Stimulated activated CD8-positive, alpha-beta memory T cell treated with anti-CD3 and anti-CD28 coated beads, Interleukin-15, amount 100 ng/mL, for 24 hours (primary cell): Measurements from ENCODE around the gene PPP4C.

Source experiments
- DNase-seq: peaks from one replicate; pipeline ENCODE4 v3.0.0-alpha.2; 2020; ENCODE audit warnings: low read depth

The PPP4C gene

GRCh38 chr16:30054959-30055553 is 20.7 kb upstream of the PPP4C start:
- no peak for DNase-seq

DNA sequence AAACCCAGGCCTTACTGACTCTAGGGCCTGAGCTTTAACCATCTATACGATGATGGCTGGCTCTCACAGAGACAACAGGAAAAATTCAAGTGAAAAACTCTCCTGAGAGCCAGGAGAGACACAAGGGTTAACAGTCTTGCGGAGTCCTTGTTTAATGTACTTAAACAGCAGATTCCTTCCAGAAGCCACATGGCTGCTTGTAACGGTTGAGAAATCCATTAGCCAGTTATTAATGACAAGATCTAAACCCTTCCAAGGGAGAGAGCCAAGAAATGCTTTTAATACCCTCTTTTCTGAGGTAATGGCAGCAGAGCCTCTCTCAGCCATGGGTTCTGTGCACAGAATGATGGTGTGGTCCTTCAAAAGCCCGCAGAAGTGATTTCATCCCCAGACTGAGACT is 15.4 kb upstream of the PPP4C start:
- DNase-seq: no peak

- no peak for DNase-seq
These were observed 14.8 kb upstream of the PPP4C start for GRCh38 chr16:30060836-30061554.

GRCh38 chr16:30063278-30063892 is 12.4 kb upstream of the PPP4C start:
- no peak for DNase-seq

DNA sequence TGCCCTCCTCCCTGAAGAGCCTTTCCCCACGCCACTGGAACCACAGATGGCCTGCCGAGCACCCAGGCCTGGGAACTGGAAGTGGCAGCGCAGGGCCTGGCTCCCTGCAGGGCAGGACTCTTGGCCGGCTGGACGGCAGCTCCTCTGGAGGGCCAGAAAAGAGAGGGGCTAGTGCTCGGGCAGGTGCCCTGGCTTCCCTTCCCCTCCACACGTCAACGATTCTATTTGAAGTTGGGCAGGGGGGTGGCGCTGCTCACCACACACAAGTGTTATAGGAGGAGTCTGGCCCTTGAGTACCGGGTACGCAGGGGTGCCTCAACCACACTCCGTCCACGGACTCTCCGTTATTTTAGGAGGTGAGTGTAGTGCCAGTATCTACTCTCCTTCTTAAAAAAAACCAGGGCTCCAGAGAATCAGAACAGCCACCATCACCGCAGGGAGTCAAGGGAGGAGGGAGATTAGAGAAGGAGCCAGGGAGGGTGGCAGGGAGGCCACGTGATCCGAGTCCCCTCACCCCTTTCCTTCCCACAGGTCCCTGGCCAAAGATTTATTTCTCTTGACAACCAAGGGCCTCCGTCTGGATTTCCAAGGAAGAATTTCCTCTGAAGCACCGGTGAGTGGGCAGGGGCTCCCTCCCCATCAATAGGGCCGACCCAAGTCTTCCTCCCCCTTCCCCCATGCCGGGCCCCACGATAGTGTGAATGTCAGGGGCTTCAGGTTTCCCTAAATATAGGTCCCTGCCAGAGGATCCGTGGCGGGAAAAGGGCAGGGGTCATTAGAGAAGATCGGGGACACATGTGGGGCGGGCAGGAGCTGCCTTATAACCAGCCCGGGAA is 11.7 kb upstream of the PPP4C start:
- DNase-seq: peak; percentile 38

DNA sequence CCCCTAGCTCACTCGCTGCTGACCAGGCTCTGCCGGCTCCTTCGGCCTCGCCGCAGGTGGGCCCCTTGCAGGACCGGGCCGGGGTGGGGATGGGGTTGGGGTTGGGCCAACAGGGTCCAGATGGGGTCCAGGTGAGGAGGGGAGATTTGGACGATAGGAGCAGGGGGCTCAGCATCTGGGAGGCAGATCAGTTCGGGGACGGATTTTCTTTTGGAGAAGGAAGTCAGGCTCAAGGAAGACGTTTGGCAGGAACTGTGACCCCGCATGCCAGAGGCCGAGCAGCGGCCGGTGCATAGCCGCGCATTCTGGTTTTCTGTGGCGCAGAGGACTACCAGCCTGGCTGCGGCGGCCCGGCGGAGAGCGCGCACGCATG is 11.1 kb upstream of the PPP4C start:
- DNase-seq: peak; percentile 12

DNA sequence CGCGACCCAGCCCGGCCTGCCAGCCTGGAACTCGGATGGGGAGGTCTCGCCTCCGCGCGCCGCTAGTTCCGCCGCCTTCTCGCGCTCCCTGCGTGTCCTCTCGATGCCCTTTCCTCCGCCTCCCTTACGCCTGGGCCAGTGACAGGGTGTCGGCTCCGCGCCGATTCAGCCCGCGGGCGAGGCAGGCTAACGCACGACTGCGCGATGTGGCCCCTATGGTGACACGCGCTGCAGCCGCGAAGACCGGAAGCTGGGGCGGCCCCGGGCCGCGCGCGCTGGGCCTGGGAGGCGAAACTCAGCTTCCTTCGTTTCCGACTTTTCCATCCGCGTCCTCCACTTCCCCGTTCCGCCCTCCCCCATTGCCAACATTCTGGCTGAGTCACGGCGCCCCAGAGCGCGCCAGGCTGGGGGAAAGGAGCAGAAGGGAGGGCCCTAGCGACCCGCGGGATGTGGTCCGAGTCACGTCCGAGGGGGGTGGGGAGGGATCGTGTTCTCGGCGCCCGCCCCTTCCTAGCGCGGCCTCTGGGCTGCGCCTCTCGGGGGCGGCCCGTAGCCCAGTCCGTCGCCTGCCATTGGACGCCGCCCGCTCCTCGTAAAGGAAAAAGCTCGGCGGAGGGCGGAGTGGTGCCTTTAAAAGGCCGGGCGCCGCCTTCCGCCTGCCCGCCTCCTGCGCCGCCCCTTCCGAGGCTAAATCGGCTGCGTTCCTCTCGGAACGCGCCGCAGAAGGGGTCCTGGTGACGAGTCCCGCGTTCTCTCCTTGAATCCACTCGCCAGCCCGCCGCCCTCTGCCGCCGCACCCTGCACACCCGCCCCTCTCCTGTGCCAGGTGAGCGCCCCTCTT is 10.5 kb upstream of the PPP4C start, which contains the start of gene ALDOA:
Gene ALDOA (plus strand): TSS at position 659 of the 841 bp plus-strand sequence. CDS start 1,138 bp downstream, outside the sequence.
- peak; percentile 88 for DNase-seq

- no peak for DNase-seq
These were observed 9.6 kb upstream of the PPP4C start for GRCh38 chr16:30065943-30066760.

DNA sequence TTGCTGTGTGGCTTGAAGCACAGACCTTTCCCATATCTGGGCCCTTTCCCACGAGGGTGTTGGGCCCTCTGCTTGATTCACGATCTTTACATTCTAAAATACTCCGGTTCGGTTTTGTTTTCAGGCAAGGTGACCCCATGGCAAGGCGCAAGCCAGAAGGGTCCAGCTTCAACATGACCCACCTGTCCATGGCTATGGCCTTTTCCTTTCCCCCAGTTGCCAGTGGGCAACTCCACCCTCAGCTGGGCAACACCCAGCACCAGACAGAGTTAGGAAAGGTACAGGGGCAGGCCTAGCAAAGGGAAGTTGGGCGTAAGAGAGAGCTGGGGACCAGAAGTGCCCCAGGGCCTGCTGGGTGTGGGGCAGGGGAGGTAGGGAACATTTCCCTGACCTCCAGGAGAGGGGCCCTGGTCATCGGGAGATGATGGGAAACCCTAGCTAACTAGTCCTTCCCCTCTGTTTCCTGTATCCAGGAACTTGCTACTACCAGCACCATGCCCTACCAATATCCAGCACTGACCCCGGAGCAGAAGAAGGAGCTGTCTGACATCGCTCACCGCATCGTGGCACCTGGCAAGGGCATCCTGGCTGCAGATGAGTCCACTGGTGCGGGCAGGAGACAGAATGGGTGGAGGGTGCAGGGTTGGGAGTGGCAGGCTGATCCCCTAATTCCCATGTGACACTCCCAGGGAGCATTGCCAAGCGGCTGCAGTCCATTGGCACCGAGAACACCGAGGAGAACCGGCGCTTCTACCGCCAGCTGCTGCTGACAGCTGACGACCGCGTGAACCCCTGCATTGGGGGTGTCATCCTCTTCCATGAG is 8.8 kb upstream of the PPP4C start:
- DNase-seq: no peak

- DNase-seq: no peak
These were observed 8.2 kb upstream of the PPP4C start for GRCh38 chr16:30067584-30067916.

DNA sequence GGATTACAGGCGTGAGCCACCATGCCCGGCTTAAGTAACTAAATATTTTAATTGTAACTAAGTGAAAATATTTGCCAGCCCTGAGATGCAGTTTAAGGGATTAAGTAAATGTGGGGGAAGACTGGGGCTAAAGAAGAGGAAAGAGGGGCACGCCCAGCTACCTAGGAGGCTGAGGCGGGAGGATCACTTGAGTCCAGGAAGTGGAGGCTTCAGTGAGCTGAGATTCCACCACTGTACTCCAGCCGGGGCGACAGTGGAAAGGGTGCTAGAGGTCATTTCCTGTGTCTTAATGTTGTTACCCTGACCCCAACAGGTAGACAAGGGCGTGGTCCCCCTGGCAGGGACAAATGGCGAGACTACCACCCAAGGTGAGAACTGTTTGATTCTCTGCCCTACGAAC is 7.5 kb upstream of the PPP4C start:
- no peak for DNase-seq

DNA sequence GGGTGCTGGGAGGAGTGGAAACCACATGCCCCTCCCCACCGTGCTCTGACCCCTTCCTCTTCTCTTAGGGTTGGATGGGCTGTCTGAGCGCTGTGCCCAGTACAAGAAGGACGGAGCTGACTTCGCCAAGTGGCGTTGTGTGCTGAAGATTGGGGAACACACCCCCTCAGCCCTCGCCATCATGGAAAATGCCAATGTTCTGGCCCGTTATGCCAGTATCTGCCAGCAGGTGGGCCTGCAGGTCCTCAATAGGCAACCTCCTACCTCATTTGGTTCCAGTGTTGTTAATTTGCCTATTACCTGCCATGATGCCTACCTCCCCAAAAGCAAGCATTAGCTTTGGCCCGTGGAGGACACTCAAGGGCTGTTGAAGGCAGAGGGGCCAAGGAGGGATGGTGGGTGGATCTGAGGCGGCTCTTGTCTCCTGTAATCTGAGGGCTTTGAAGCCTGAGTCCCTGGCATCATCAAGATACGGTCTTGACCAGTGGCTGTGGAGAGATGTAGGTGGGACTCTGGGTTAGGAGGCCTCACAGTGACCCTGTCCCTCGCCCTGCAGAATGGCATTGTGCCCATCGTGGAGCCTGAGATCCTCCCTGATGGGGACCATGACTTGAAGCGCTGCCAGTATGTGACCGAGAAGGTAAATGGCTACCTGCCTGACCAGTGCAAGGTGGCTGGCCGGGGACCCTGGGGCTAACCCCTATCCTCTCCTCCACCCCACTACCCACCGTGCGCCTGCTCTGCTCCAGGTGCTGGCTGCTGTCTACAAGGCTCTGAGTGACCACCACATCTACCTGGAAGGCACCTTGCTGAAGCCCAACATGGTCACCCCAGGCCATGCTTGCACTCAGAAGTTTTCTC is 6.8 kb upstream of the PPP4C start:
- no peak for DNase-seq

DNA sequence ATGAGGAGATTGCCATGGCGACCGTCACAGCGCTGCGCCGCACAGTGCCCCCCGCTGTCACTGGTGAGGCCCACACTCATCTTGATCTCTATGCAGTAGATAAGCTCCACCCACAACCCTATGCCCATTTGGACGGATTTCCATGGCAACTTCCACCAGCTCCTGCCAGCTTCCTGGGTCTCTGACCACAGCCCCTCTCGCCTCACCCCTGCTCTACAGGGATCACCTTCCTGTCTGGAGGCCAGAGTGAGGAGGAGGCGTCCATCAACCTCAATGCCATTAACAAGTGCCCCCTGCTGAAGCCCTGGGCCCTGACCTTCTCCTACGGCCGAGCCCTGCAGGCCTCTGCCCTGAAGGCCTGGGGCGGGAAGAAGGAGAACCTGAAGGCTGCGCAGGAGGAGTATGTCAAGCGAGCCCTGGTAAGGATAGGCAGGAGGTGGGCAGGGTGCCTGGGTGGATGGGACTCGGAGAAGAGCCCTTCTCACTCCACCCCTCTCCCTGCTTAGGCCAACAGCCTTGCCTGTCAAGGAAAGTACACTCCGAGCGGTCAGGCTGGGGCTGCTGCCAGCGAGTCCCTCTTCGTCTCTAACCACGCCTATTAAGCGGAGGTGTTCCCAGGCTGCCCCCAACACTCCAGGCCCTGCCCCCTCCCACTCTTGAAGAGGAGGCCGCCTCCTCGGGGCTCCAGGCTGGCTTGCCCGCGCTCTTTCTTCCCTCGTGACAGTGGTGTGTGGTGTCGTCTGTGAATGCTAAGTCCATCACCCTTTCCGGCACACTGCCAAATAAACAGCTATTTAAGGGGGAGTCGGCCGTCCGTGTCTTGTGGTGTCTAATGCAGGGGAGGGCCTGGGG is 6.0 kb upstream of the PPP4C start:
- DNase-seq: no peak

- no peak for DNase-seq
These were observed 5.3 kb upstream of the PPP4C start for GRCh38 chr16:30070490-30070889.

- no peak for DNase-seq
These were observed 540 bp downstream of the PPP4C start for GRCh38 chr16:30076276-30076791.

- DNase-seq: no peak
These were observed 1.9 kb downstream of the PPP4C start for GRCh38 chr16:30077656-30078055.

DNA sequence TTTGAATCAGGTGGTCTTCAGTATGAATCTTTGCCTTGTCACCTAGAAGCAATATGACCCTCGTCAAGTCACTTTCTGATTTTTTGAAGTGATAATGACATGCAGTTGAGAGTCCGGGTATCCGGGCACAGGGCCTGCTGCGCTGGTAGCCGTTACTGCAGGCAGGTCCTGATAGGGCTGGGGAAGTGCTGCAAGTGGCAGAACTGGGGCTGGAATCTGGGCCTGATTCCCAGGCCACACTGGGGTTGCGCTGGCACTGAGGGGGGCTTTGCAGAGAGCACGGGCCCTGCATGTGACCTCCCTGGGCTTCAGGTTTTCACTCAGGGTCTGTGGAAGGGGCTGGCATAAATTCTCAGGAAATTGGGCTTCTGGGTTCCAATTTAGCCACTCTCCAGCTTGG is 3.0 kb downstream of the PPP4C start:
- DNase-seq: no peak

DNA sequence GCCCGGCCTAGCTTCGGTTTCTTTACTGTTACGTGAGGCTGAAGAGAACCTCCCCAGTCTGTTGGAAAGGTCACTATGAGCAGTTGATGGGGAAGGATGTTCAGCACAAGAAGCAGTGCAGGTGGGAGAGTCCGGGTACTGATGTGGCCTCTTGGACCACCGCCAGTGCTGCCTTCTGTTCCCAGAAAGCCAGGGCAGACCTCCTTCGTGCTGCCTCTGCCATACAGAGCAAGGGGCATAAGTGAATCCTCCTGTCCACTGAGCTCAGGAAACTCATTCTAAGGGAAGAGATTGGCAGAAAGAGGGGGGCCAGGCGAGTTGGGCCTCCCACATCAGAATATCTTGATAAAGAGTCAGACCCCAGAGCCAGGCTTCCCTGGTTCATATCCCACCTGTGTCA is 3.7 kb downstream of the PPP4C start:
- DNase-seq: no peak
